ENCODE results near the gene SHLD2. TPM values are rescaled to one million over a fixed set of nuclear protein-coding genes. Genes with fewer than 3 reads are reported as not detected.

The SHLD2 gene
- total and polyA plus RNA-seq, 10 of the 15 experiments (the other 5 are each of a cell fraction or from before 2014, with no cell fraction given), result 24.5 to 45.3 (median 30.1) TPM

DNA sequence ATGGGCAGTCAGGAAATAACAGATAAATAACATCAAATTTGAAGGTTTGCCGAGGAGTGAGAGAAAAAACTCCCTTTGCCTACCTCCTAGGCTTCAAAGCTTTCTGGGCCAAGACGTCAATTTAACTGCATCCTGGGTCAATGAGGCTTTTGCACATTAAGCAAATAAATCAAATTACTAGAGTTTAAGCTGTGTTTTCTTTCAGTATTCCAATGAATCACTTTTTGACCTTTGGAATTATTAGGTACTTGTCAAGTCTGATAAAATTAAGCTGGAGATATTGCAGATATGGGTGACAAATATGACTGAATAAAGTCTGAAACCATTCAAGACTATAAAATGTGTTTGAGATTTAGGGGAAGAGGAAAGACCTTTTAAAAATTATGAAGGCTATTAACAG, 22.6 kb upstream of the SHLD2 start (continued):
- TF ChIP-seq, protein P1, sequence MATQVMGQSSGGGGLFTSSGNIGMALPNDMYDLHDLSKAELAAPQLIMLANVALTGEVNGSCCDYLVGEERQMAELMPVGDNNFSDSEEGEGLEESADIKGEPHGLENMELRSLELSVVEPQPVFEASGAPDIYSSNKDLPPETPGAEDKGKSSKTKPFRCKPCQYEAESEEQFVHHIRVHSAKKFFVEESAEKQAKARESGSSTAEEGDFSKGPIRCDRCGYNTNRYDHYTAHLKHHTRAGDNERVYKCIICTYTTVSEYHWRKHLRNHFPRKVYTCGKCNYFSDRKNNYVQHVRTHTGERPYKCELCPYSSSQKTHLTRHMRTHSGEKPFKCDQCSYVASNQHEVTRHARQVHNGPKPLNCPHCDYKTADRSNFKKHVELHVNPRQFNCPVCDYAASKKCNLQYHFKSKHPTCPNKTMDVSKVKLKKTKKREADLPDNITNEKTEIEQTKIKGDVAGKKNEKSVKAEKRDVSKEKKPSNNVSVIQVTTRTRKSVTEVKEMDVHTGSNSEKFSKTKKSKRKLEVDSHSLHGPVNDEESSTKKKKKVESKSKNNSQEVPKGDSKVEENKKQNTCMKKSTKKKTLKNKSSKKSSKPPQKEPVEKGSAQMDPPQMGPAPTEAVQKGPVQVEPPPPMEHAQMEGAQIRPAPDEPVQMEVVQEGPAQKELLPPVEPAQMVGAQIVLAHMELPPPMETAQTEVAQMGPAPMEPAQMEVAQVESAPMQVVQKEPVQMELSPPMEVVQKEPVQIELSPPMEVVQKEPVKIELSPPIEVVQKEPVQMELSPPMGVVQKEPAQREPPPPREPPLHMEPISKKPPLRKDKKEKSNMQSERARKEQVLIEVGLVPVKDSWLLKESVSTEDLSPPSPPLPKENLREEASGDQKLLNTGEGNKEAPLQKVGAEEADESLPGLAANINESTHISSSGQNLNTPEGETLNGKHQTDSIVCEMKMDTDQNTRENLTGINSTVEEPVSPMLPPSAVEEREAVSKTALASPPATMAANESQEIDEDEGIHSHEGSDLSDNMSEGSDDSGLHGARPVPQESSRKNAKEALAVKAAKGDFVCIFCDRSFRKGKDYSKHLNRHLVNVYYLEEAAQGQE (IDR thresholded peaks at IDR 0.05; ENCODE audit: low read depth, low read length), result no peak
- TF ChIP-seq WRNIP1 (IDR thresholded peaks at IDR 0.05; ENCODE audit: borderline replicate concordance, low read depth, low read length) (no peak), ZNF207 (IDR thresholded peaks at IDR 0.05; ENCODE audit: borderline replicate concordance) (no peak), SMAD1 (IDR thresholded peaks at IDR 0.05; ENCODE audit: low read depth, partially characterized antibody) (no peak), JUND (IDR thresholded peaks at IDR 0.05; ENCODE audit: low read depth, low read length) (no peak), STAT1 (conservative IDR thresholded peaks at IDR 0.05) (no peak), IRF4 (IDR thresholded peaks at IDR 0.05; ENCODE audit: low read depth, low read length) (no peak), SIX5 (IDR thresholded peaks at IDR 0.05; ENCODE audit: low read depth, low read length, severe bottlenecking) (no peak), CHD4 (IDR thresholded peaks at IDR 0.05) (no peak)
- TF ChIP-seq, protein P2, sequence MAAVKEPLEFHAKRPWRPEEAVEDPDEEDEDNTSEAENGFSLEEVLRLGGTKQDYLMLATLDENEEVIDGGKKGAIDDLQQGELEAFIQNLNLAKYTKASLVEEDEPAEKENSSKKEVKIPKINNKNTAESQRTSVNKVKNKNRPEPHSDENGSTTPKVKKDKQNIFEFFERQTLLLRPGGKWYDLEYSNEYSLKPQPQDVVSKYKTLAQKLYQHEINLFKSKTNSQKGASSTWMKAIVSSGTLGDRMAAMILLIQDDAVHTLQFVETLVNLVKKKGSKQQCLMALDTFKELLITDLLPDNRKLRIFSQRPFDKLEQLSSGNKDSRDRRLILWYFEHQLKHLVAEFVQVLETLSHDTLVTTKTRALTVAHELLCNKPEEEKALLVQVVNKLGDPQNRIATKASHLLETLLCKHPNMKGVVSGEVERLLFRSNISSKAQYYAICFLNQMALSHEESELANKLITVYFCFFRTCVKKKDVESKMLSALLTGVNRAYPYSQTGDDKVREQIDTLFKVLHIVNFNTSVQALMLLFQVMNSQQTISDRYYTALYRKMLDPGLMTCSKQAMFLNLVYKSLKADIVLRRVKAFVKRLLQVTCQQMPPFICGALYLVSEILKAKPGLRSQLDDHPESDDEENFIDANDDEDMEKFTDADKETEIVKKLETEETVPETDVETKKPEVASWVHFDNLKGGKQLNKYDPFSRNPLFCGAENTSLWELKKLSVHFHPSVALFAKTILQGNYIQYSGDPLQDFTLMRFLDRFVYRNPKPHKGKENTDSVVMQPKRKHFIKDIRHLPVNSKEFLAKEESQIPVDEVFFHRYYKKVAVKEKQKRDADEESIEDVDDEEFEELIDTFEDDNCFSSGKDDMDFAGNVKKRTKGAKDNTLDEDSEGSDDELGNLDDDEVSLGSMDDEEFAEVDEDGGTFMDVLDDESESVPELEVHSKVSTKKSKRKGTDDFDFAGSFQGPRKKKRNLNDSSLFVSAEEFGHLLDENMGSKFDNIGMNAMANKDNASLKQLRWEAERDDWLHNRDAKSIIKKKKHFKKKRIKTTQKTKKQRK (IDR thresholded peaks at IDR 0.05; ENCODE audit: low read depth, low read length), result no peak
- TF ChIP-seq, protein P3, sequence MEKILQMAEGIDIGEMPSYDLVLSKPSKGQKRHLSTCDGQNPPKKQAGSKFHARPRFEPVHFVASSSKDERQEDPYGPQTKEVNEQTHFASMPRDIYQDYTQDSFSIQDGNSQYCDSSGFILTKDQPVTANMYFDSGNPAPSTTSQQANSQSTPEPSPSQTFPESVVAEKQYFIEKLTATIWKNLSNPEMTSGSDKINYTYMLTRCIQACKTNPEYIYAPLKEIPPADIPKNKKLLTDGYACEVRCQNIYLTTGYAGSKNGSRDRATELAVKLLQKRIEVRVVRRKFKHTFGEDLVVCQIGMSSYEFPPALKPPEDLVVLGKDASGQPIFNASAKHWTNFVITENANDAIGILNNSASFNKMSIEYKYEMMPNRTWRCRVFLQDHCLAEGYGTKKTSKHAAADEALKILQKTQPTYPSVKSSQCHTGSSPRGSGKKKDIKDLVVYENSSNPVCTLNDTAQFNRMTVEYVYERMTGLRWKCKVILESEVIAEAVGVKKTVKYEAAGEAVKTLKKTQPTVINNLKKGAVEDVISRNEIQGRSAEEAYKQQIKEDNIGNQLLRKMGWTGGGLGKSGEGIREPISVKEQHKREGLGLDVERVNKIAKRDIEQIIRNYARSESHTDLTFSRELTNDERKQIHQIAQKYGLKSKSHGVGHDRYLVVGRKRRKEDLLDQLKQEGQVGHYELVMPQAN (conservative IDR thresholded peaks at IDR 0.05), result no peak
- TF ChIP-seq, protein P4, sequence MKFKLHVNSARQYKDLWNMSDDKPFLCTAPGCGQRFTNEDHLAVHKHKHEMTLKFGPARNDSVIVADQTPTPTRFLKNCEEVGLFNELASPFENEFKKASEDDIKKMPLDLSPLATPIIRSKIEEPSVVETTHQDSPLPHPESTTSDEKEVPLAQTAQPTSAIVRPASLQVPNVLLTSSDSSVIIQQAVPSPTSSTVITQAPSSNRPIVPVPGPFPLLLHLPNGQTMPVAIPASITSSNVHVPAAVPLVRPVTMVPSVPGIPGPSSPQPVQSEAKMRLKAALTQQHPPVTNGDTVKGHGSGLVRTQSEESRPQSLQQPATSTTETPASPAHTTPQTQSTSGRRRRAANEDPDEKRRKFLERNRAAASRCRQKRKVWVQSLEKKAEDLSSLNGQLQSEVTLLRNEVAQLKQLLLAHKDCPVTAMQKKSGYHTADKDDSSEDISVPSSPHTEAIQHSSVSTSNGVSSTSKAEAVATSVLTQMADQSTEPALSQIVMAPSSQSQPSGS (IDR thresholded peaks at IDR 0.05; ENCODE audit: low read length), result no peak
- TF ChIP-seq, protein P5, sequence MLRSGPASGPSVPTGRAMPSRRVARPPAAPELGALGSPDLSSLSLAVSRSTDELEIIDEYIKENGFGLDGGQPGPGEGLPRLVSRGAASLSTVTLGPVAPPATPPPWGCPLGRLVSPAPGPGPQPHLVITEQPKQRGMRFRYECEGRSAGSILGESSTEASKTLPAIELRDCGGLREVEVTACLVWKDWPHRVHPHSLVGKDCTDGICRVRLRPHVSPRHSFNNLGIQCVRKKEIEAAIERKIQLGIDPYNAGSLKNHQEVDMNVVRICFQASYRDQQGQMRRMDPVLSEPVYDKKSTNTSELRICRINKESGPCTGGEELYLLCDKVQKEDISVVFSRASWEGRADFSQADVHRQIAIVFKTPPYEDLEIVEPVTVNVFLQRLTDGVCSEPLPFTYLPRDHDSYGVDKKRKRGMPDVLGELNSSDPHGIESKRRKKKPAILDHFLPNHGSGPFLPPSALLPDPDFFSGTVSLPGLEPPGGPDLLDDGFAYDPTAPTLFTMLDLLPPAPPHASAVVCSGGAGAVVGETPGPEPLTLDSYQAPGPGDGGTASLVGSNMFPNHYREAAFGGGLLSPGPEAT (IDR thresholded peaks at IDR 0.05; ENCODE audit: low read depth), result no peak

All from GM12878 (cell line).